Prostate gland (tissue), 2 donors: Measurements from ENCODE around the gene GPX3. TPM values are rescaled to one million over a fixed set of nuclear protein-coding genes. Genes with fewer than 3 reads are reported as not detected.
A peak's percentile ranks its signal among the peaks of the same experiment; 100 is the strongest.

ENCODE experiments used
- DNase-seq: peaks from one replicate; pipeline ENCODE4 v3.0.0-alpha.2; 2019; ENCODE audit warnings: low spot score
- H3K27ac ChIP-seq, 2 donors: fragments of 200-600 bp; sonication (generic); 2 replicates each; pipeline ENCODE4 v1.5.1; 2017 to 2019
- H3K27me3 ChIP-seq: fragments of 200-600 bp; sonication (generic); replicated peaks from 2 replicates; pipeline ENCODE4 v1.5.1; 2019; ENCODE audit not compliant: insufficient read depth
- H3K36me3 ChIP-seq, 2 donors: fragments of 200-600 bp; sonication (generic); 1 replicate in 1 of 2; 2 replicates in 1 of 2; pipeline versions ENCODE4 v1.5.1 to v1.8.1; 2017 to 2019
- H3K4me1 ChIP-seq: fragments of 200-600 bp; sonication (generic); replicated peaks from 2 replicates; pipeline ENCODE4 v1.5.1; 2019
- H3K4me3 ChIP-seq, 2 donors: fragments of 200-600 bp; sonication (generic); 2 replicates each; pipeline ENCODE4 v1.5.1; 2017 to 2019
- H3K9me3 ChIP-seq: fragments of 200-600 bp; sonication (generic); 2 replicates; pipeline ENCODE4 v1.5.1; 2017
- POLR2A ChIP-seq: fragments of 450-650 bp; IDR thresholded peaks from one replicate; pipeline ENCODE4 v1.6.1; 2016; ENCODE audit warnings: antibody characterized with exemption, mild to moderate bottlenecking
- POLR2AphosphoS5 ChIP-seq: sonication (generic); formaldehyde crosslinking; IDR thresholded peaks from one replicate; pipeline ENCODE4 v1.6.1; 2017; ENCODE audit warnings: antibody characterized with exemption
- WGBS: methylation state at CpG from one replicate; pipeline ENCODE4 v1.1.5; 2018; 5-methylcytosine and 5-hydroxymethylcytosine counted together
- intact Hi-C: fragments of 100-400 bp; cut with DNase I; formaldehyde crosslinking; loops from one replicate; pipeline ENCODE4 v1.14.2; 2022
- total RNA-seq, 2 donors: library from RNA; depleted of rRNA; stranded (reverse); fragments of >200 nt; gene quantifications; one replicate each; pipeline ENCODE4 v1.1.0, GENCODE V29; 2016
- TF ChIP-seq, protein P1 (sequence below), 4 experiments: fragments of 200-600 bp in 2 of 4; fragments of 450-650 bp in 2 of 4; sonication (generic) in 2 of 4; IDR thresholded peaks; 1 replicate in 3 of 4; 2 replicates in 1 of 4; pipeline ENCODE4 v1.5.1; 2016 to 2019; ENCODE audit warnings: antibody characterized with exemption in 4 of 4, mild to moderate bottlenecking in 2 of 4, moderate library complexity in 2 of 4

GPX3 gene
- total RNA-seq, 2 donors from 2014 or later: 195 to 270 TPM

DNA sequence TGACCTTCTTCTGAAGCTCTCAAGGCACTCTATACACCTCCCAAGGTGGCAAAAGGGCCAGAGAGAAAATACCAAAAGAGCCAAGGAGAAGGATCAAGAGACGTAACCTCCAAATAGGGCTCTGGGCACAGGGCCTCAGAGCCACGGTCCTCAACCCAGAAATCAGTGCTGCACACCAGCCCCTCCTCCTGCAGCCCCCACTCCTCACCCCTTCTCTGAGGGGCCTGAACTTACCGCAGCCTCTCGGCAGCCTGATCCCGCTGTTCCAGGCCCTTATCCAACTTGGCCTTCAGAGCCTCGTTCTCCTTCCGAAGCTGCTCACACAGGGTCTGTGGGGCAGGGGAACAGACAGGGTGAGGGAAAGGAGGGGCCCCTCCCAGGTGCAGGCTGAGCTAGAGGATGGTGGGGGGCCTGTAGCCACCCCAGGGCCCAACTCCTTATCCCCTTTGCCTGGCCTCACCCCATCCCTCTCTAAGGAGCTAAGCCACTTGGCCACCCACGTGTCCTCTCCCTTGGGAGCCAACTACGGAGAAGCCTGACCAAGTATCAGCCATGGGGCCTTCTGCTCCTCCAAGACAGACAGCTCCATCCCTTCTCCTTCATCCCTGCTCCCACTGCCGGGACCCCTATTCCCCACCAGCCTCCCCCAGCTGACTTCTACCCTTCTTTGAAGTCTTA, 31.7 kb downstream of the GPX3 start:
- intact Hi-C loops: loop anchor here (1.0 to 5.0 kb wide), 2 partner anchors 65 to 115 kb away; no protein-coding TSS in a partner anchor
- H3K9me3 ChIP-seq: no peaks in the 10 kb centered on the region
- H3K27ac ChIP-seq: peak overlapping the region; percentile 10 to 12
- TF ChIP-seq POLR2AphosphoS5: no peak
- no peak for TF ChIP-seq POLR2A
- TF ChIP-seq, protein P1, sequence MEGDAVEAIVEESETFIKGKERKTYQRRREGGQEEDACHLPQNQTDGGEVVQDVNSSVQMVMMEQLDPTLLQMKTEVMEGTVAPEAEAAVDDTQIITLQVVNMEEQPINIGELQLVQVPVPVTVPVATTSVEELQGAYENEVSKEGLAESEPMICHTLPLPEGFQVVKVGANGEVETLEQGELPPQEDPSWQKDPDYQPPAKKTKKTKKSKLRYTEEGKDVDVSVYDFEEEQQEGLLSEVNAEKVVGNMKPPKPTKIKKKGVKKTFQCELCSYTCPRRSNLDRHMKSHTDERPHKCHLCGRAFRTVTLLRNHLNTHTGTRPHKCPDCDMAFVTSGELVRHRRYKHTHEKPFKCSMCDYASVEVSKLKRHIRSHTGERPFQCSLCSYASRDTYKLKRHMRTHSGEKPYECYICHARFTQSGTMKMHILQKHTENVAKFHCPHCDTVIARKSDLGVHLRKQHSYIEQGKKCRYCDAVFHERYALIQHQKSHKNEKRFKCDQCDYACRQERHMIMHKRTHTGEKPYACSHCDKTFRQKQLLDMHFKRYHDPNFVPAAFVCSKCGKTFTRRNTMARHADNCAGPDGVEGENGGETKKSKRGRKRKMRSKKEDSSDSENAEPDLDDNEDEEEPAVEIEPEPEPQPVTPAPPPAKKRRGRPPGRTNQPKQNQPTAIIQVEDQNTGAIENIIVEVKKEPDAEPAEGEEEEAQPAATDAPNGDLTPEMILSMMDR (IDR thresholded peaks at IDR 0.05): no peak
- H3K36me3 ChIP-seq: peaks cover 4 to 17% of the 10 kb centered on the region in 2 donors
- H3K4me1 ChIP-seq: no peaks in the 10 kb centered on the region
- 82% methylated on average over 10 of the region's 10 CpGs for WGBS
- H3K4me3 ChIP-seq: no peak overlapping the region
- no peak for DNase-seq
- H3K27me3 ChIP-seq: no peaks in the 10 kb centered on the region

DNA sequence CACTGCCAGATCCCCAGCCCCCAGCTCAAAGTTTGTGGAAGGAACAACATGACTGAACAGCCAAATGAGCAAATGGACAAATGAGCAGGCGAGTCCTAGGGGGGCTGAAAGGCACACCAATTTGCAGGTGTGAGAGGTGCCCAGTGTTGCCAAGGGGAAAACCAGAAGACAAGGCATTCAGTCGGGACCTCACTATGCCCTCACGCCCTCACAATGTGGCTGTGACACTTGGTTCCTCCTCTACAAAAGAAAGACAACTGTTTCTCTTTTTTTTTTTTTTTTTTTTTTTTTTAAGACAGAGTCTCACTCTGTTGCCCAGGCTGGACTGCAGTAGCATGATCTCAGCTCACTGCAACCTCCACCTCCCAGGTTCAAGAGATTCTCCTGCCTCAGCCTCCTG, 32.4 kb downstream of the GPX3 start:
- 79% methylated on average over 3 of the region's 3 CpGs for WGBS

DNA sequence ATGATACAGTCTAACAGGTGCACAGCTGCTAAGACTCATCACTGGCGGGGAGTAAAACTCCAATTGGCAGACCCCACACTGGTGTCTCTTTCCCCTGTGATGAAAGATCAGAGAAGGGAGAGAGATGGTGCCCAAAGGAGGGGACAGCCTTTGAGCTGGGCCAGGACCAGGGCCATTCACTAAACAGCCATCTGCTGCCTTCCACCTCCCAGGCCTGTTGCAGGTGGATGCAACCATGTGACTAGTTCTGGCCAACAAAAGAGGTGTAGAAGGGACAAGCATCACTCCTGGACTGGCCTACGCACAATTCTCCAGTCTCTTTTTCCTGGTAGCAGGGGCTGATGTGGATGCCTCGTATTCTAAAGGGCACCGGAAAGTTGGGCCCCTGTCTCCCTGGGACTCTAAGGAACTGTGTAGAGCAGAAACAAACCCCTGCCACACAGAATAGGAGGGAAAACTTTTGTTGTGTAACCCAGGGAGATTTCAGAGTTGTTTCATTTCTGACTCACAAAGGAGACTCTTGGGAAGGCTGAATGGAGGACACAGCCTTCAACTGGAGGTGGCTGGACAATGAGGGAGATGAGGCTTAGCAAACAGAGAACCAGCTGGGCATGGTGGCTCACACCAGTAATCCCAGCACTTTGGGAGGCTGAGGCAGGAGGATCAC, 33.5 kb downstream of the GPX3 start:
- H3K27ac ChIP-seq: no peak overlapping the region
- H3K9me3 ChIP-seq: no peaks in the 10 kb centered on the region
- no peak for DNase-seq
- TF ChIP-seq POLR2A (no peak), POLR2AphosphoS5 (no peak)
- TF ChIP-seq, protein P1 (IDR thresholded peaks at IDR 0.05): no peak
- H3K4me1 ChIP-seq: no peaks in the 10 kb centered on the region
- intact Hi-C loops: loop anchor here (5.0 kb wide), 1 partner anchor 113 kb away; no protein-coding TSS in a partner anchor
- H3K36me3 ChIP-seq: peaks cover 4 to 17% of the 10 kb centered on the region in 2 donors
- no peaks in the 10 kb centered on the region for H3K27me3 ChIP-seq
- H3K4me3 ChIP-seq: no peak overlapping the region
- 94% methylated on average over 4 of the region's 4 CpGs for WGBS

More for the DNA sequence above, 32.4 kb downstream of the GPX3 start:
- Histone ChIP-seq H3K4me3 (no peak overlapping the region), H3K27ac (no peak overlapping the region), H3K27me3 (no peaks in the 10 kb centered on the region), H3K9me3 (no peaks in the 10 kb centered on the region), H3K36me3 (peaks cover 4 to 17% of the 10 kb centered on the region in 2 donors), H3K4me1 (no peaks in the 10 kb centered on the region)
- no peak for DNase-seq
- no peak for TF ChIP-seq POLR2A
- no peak for TF ChIP-seq POLR2AphosphoS5
- TF ChIP-seq, protein P1 (IDR thresholded peaks at IDR 0.05): no peak
- intact Hi-C loops: loop anchor here (5.0 kb wide), 1 partner anchor 114 kb away; no protein-coding TSS in a partner anchor

DNA sequence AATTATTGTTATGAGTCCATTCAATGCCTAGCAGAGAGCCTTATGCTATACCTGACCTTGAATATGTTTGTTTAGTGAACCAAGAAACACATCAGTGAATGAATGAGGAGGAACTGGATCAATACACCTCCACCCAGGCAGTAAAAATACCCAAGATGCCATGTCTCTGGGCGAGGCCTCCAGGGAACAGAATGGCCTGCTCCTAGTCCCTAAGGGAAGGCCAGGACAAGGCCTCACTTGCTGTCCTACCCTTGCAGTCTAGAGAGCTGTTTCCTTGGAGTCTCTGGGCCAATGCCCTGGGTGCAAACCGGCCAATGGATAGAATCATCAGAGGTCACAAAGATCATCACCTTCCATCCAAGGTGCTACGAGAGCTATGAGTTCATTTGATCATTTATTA, 34.3 kb downstream of the GPX3 start:
- Histone ChIP-seq H3K4me3 (no peak overlapping the region), H3K27me3 (no peaks in the 10 kb centered on the region), H3K9me3 (no peaks in the 10 kb centered on the region), H3K4me1 (no peaks in the 10 kb centered on the region), H3K36me3 (peaks cover 0 to 10% of the 10 kb centered on the region in 2 donors), H3K27ac (peak overlapping the region in 1 of 2 donors; percentile 12)
- 70% methylated on average over 3 of the region's 3 CpGs for WGBS
- intact Hi-C loops: loop anchor here (5.0 kb wide), 1 partner anchor 113 kb away; no protein-coding TSS in a partner anchor
- peak; percentile 62 for DNase-seq
- TF ChIP-seq, protein P1 (IDR thresholded peaks at IDR 0.05): no peak
- TF ChIP-seq POLR2A: no peak
- TF ChIP-seq POLR2AphosphoS5: peak; percentile 41
